OCI-M1 (cell line): ENCODE data around the gene KDM2A.
"Not testable (repeated sequence)": the region's sequence is repeated elsewhere in the genome, so short reads cannot be mapped to it uniquely, and the experiment has no call there.

Experiments used
- DNase-seq: peaks from one replicate; lab custom pipeline; 2025; lab: John Stamatoyannopoulos, UW

Gene KDM2A

DNA sequence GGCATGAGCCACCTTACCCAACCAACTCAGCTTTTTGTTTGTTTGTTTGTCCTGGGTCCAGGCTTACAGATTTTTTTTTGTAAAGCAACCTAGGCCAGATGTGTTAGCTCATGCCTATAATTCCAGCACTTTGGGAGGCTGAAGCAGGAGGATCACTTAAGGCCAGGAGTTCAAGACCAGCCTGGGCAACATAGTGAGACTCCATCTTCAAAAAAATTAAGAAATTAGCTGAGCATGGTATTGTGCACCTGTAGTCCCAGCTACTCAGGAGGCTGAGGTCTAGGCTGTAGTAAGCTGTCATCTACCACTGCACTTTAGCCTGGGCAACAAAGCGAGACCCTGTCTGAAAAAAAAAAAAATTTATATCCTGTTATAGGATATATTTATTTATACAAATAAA lies 118.5 kb downstream of the KDM2A start:
- DNase-seq: no peak

DNA sequence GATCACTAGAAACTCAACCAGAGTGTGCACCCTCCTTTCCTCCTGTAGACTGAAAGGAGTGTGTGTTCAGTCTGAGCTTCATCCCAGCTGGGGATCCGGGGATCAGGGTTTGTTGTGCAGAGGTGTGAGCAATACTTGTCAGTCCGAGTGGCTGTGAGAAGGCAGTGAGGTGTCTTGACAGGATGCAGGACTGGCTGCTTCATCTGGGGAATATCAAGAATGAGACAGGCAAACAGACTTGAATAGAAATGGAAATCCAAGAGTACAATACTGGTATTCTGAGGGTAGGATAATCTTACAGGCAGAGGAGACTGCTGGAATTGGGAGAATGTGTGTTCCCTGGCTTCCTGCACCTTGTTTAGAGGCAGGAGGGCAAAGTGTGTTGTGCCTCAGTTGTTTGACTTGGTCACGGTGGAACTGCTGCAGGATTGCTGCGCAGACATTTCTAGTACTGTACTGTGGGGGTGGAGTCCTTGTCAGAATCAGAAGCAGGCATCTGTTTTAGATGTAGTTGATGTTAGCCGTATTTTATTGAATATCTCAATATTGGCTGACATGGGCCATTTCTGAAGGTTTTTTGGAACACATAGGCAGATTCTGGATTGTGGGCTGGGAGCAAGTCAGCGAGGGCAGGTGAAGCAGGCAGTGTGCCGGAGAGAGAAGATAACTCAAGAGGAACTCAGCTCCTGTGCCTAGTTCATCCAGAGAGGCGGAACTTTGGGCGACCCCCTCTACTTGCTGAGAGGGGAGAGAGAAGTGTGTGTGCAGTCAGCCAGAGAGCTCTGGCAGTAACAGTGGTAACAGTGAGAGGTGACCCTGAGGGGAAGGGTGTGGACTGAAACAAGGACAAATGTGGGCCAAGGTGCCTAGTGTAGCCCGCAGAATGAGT lies 120.1 kb downstream of the KDM2A start:
- DNase-seq: peak; percentile 27

DNA sequence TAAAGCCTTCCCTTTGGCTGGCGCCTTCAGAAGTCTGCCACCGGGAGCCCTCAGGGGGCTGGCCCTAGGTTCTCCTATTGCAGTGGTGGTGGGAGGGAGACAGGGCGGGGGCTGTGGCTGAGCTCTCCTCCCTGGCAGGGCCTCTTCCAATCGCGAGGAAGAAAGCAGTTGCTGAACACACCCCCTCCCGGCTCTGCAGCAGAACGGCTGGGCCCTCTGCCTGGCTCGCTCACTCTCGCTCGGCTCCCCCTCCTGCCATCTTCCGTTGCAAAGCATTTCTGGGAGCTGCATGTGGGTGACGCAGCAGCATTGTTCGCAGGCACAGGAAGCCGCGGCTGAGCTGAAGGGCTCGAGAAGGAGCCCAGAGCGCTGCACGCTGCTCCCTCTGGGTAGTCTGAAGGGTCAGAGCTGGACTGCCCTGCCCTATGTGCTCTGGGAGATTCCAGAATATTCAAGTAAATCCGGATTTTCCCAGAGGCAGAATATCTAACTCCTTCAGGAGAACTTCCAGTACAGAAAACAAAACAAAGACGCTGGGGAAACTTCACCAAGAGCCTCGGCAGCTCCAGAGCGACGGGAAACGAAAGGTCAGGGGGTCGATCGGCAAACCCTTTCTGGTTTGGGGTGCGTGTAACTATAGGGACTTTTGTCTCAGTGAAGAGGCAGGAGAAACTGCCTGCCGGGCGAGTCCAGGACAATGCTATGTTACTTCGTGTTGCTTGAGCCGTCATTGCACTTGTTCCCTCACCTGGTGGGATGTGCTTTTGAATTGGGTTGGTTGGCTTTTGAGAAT lies 120.9 kb downstream of the KDM2A start:
- peak; percentile 98 for DNase-seq

GRCh38 chr11:67240576-67241389 lies 121.7 kb downstream of the KDM2A start:
- DNase-seq: peak; percentile 75

- no peak for DNase-seq
Measured at GRCh38 chr11:67242548-67242947, 123.5 kb downstream of the KDM2A start.

GRCh38 chr11:67243051-67243450 lies 124.0 kb downstream of the KDM2A start:
- DNase-seq: no peak

DNA sequence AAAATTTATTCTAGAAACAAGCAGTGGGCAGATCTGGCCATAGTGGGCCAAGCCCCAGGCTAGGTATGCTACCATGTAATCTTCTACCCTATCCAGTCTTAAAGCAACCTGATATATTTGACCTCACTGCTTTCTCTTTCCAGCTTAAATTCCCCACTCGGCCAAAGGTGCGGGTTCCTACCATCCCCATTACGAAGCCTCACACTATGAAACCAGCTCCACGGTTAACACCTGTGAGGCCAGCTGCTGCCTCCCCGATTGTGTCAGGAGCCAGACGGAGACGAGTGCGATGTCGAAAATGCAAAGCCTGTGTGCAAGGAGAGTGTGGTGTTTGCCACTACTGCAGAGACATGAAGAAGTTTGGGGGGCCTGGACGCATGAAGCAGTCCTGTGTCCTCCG lies 126.0 kb downstream of the KDM2A start:
- DNase-seq: no peak

DNA sequence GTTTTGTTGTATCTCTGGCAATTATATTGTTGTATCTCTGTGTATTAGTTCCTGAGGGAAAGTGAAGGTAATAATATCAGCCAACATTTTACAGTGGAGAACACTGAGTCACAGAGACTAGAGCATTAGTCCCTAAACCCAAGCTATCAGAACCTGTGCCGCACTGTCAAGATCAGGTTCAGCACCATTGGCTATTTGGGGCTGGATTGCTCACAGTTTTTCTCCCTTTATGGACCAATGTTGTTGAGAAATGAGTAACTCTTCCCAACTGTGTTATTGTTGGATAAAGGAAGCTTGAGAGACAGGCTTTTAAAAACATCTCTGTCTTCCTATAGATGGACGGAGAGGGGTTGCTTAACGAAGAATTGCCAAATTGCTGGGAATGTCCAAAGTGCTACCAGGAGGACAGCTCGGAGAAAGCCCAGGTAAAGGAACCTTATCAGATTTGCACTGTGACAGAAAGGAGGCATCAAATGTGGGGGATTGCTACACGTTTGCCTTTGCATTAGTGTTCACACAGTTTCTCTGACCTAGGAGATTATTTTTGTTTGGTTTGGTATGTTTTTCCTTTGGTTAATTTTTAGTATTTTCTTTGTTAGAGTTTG lies 129.0 kb downstream of the KDM2A start:
- DNase-seq: no peak

GRCh38 chr11:67248653-67249052 lies 129.6 kb downstream of the KDM2A start:
- DNase-seq: no peak

- no peak for DNase-seq
Measured at GRCh38 chr11:67250059-67251043, 131.3 kb downstream of the KDM2A start.

GRCh38 chr11:67251841-67252240 lies 132.8 kb downstream of the KDM2A start:
- no peak for DNase-seq

GRCh38 chr11:67252831-67253239 lies 133.8 kb downstream of the KDM2A start:
- peak; percentile 38 for DNase-seq

DNA sequence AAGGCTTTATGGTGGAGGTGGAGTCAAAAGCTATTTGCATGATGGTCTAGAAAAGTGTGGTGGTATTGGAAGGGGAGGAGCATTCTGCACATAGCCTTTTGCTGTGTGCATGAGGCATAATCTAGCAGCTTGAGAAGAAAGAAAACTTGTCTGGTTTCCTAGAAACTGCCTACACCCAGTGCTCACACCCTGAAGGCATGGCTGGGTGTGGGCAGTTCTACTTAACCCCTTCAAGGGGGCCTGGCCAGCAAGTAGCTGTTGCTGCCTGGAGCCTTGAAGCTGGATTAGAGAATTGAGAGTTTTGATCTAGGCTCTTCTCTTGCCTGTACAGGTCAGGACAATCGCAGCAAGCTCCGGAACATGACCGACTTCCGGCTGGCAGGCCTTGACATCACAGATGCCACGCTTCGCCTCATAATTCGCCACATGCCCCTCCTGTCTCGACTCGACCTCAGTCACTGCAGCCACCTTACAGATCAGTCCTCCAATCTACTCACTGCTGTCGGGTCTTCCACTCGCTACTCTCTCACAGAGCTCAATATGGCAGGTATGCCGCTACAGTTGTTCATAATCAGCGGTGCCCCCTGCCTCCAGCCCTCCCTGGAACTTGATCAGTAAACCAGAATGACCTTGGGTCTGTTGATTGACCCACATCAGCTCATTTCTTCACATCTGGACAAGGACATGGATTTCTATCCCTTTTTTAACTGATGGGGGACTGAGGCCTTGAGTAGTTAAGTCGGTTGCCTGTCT lies 135.0 kb downstream of the KDM2A start:
- no peak for DNase-seq

DNA sequence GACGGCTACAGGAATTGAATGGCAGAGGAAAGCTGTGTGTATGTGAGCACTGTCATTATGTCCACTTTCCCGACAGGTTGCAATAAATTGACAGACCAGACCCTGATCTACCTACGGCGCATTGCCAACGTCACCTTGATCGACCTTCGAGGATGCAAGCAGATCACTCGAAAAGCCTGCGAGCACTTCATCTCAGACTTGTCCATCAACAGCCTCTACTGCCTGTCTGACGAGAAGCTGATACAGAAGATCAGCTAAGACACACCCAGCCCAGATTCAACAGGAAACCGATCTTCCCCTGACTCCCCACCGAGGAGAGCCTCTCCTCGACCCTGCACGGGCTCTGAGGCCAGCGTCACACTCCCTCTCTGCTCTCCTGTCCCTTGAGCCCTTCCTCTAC lies 135.7 kb downstream of the KDM2A start:
- DNase-seq: no peak

DNA sequence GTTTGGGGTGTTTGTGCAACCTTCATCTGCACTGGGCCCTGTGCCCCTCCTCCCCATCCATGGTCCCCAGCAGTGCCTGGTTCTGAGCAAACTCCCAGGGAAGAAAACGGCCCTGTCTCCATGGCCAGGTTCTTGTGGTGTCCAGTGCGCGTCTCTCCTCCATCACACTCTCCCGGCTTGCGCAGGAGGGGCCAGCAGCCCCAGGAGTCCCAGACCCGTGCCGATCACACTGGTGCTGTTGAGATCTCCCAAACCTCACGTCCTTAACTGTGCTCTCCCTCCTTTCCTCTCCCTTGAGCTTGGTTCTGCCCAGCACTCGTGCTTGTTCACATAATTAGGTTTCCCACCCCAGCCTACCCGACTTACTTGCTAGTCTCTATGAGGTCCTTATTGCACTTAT lies 136.3 kb downstream of the KDM2A start:
- DNase-seq: no peak

- DNase-seq: no peak
Measured at GRCh38 chr11:67255864-67256263, 136.8 kb downstream of the KDM2A start.

GRCh38 chr11:67256477-67257135 lies 137.5 kb downstream of the KDM2A start:
- no peak for DNase-seq

GRCh38 chr11:67260406-67260805 lies 141.3 kb downstream of the KDM2A start:
- no peak for DNase-seq

- DNase-seq: not testable (repeated sequence)
Measured at GRCh38 chr11:67260885-67261639, 142.0 kb downstream of the KDM2A start.
